ENCODE data around the gene ZBP1. TPM values are rescaled to one million over a fixed set of nuclear protein-coding genes. Genes with fewer than 3 reads are reported as not detected.

Gene ZBP1
- polyA plus RNA-seq, 1 experiment = not detected

- ChIA-PET POLR2A (no interaction called here), CTCF (interaction anchor here (1.0 to 2.4 kb wide), 3 partner anchors 460 to 586 kb away, joined by 3 to 16 read pairs (median 3); no protein-coding TSS in a partner anchor)
- Histone ChIP-seq H3K27me3 (ENCODE audit: control insufficient read depth, insufficient read depth, low read length) (no peaks in the 10 kb centered on the region), H3K27ac (ENCODE audit: low read depth, low read length) (no peak overlapping the region), H3K4me3 (ENCODE audit: low read depth, low read length) (no peak overlapping the region), H3K9me3 (ENCODE audit: control insufficient read depth, insufficient read depth, low read length) (no peaks in the 10 kb centered on the region)
- no peak for TF ChIP-seq CTCF (IDR thresholded peaks at IDR 0.05; ENCODE audit: low read depth, low read length)
- no peak for DNase-seq (ENCODE audit: low read depth, low spot score)
Measured at GRCh38 chr20:57622201-57622570, 2.0 kb upstream of the ZBP1 start.

- POLR2A ChIA-PET = no interaction called here
- H3K9me3 ChIP-seq (ENCODE audit: control insufficient read depth, insufficient read depth, low read length) = no peaks in the 10 kb centered on the region
- no peak overlapping the region for H3K27ac ChIP-seq (ENCODE audit: low read depth, low read length)
- CTCF ChIA-PET = interaction anchor here (0.8 to 2.4 kb wide), 4 partner anchors 461 to 587 kb away, joined by 3 to 16 read pairs (median 3); no protein-coding TSS in a partner anchor
- no peak overlapping the region for H3K4me3 ChIP-seq (ENCODE audit: low read depth, low read length)
- DNase-seq (ENCODE audit: low read depth, low spot score) = no peak
- no peaks in the 10 kb centered on the region for H3K27me3 ChIP-seq (ENCODE audit: control insufficient read depth, insufficient read depth, low read length)
- no peak for TF ChIP-seq CTCF (IDR thresholded peaks at IDR 0.05; ENCODE audit: low read depth, low read length)
Measured at GRCh38 chr20:57621421-57622200, 1.4 kb upstream of the ZBP1 start.

GRCh38 chr20:57620999-57621398, 773 bp upstream of the ZBP1 start:
- POLR2A ChIA-PET = no interaction called here
- Histone ChIP-seq H3K27me3 (ENCODE audit: control insufficient read depth, insufficient read depth, low read length) (no peaks in the 10 kb centered on the region), H3K4me3 (ENCODE audit: low read depth, low read length) (no peak overlapping the region), H3K9me3 (ENCODE audit: control insufficient read depth, insufficient read depth, low read length) (no peaks in the 10 kb centered on the region), H3K27ac (ENCODE audit: low read depth, low read length) (no peak overlapping the region)
- DNase-seq (ENCODE audit: low read depth, low spot score) = no peak
- no peak for TF ChIP-seq CTCF (IDR thresholded peaks at IDR 0.05; ENCODE audit: low read depth, low read length)
- CTCF ChIA-PET = interaction anchor here (0.8 to 1.0 kb wide), 2 partner anchors 461 to 570 kb away, joined by 3 read pairs; no protein-coding TSS in a partner anchor

- no peak for TF ChIP-seq CTCF (IDR thresholded peaks at IDR 0.05; ENCODE audit: low read depth, low read length)
- ChIA-PET POLR2A (no interaction called here), CTCF (no interaction called here)
- no peaks in the 10 kb centered on the region for H3K9me3 ChIP-seq (ENCODE audit: control insufficient read depth, insufficient read depth, low read length)
- DNase-seq (ENCODE audit: low read depth, low spot score) = no peak
- no peaks in the 10 kb centered on the region for H3K27me3 ChIP-seq (ENCODE audit: control insufficient read depth, insufficient read depth, low read length)
- H3K27ac ChIP-seq (ENCODE audit: low read depth, low read length) = no peak overlapping the region
- no peak overlapping the region for H3K4me3 ChIP-seq (ENCODE audit: low read depth, low read length)
Measured at GRCh38 chr20:57619051-57619831, 985 bp downstream of the ZBP1 start.

GRCh38 chr20:57618764-57619050, 1.5 kb downstream of the ZBP1 start:
- Histone ChIP-seq H3K27ac (ENCODE audit: low read depth, low read length) (no peak overlapping the region), H3K9me3 (ENCODE audit: control insufficient read depth, insufficient read depth, low read length) (no peaks in the 10 kb centered on the region), H3K4me3 (ENCODE audit: low read depth, low read length) (no peak overlapping the region), H3K27me3 (ENCODE audit: control insufficient read depth, insufficient read depth, low read length) (no peaks in the 10 kb centered on the region)
- ChIA-PET POLR2A (no interaction called here), CTCF (no interaction called here)
- no peak for DNase-seq (ENCODE audit: low read depth, low spot score)
- no peak for TF ChIP-seq CTCF (IDR thresholded peaks at IDR 0.05; ENCODE audit: low read depth, low read length)

All from AG04450 (cell line).